ENCODE data around the gene KCNC1.

KCNC1 gene

GRCh38 chr11:17767914-17768313 is 33.3 kb downstream of the KCNC1 start:
- H3K4me2 ChIP-seq (ENCODE audit: low read depth, low read length, poor library complexity, severe bottlenecking), result no peak overlapping the region
- H3K79me2 ChIP-seq (ENCODE audit: insufficient read depth, low read length), result no peaks in the 10 kb centered on the region
- no peak overlapping the region for H2AFZ ChIP-seq (ENCODE audit: low read length)
- no peaks in the 10 kb centered on the region for H3K36me3 ChIP-seq (ENCODE audit: insufficient read depth, low read length)
- no peak for TF ChIP-seq CTCF (conservative IDR thresholded peaks at IDR 0.05; ENCODE audit: low read length)
- no peak for TF ChIP-seq EZH2phosphoT487 (IDR thresholded peaks at IDR 0.05; ENCODE audit: borderline replicate concordance)
- no peaks in the 10 kb centered on the region for H3K9me2 ChIP-seq (replicated peaks; ENCODE audit: low read depth, low read length)
- no peaks in the 10 kb centered on the region for H4K20me1 ChIP-seq (ENCODE audit: insufficient read depth, low read length, poor library complexity, severe bottlenecking)
- no peaks in the 10 kb centered on the region for H3F3A ChIP-seq (ENCODE audit: low read depth)
- H3K9ac ChIP-seq (ENCODE audit: low read depth, low read length, poor library complexity, severe bottlenecking), result no peak overlapping the region
- no peaks in the 10 kb centered on the region for H3K27me3 ChIP-seq (ENCODE audit: insufficient read depth, low read length, poor library complexity, severe bottlenecking)
- H3K9me3 ChIP-seq (ENCODE audit: insufficient read depth, low read depth, low read length), result no peaks in the 10 kb centered on the region
- H3K4me3 ChIP-seq (ENCODE audit: low read length, poor library complexity, severe bottlenecking), result no peak overlapping the region
- no peaks in the 10 kb centered on the region for H3K4me1 ChIP-seq (ENCODE audit: insufficient read depth, low read length, poor library complexity, severe bottlenecking)

GRCh38 chr11:17768547-17768946 is 34.0 kb downstream of the KCNC1 start:
- Histone ChIP-seq H3K4me1 (ENCODE audit: insufficient read depth, low read length, poor library complexity, severe bottlenecking) (no peaks in the 10 kb centered on the region), H3K4me2 (ENCODE audit: low read depth, low read length, poor library complexity, severe bottlenecking) (no peak overlapping the region)

GRCh38 chr11:17769218-17769617 is 34.6 kb downstream of the KCNC1 start:
- H3K4me2 ChIP-seq (ENCODE audit: low read depth, low read length, poor library complexity, severe bottlenecking), result no peak overlapping the region
- H3K27me3 ChIP-seq (ENCODE audit: insufficient read depth, low read length, poor library complexity, severe bottlenecking), result no peaks in the 10 kb centered on the region
- no peak overlapping the region for H3K4me3 ChIP-seq (ENCODE audit: low read length, poor library complexity, severe bottlenecking)
- H3K9me3 ChIP-seq (ENCODE audit: insufficient read depth, low read depth, low read length), result no peaks in the 10 kb centered on the region
- no peaks in the 10 kb centered on the region for H3F3A ChIP-seq (ENCODE audit: low read depth)
- no peak overlapping the region for H3K9ac ChIP-seq (ENCODE audit: low read depth, low read length, poor library complexity, severe bottlenecking)
- H3K79me2 ChIP-seq (ENCODE audit: insufficient read depth, low read length), result no peaks in the 10 kb centered on the region
- H3K36me3 ChIP-seq (ENCODE audit: insufficient read depth, low read length), result no peaks in the 10 kb centered on the region
- H3K9me2 ChIP-seq (replicated peaks; ENCODE audit: low read depth, low read length), result no peaks in the 10 kb centered on the region
- no peaks in the 10 kb centered on the region for H3K4me1 ChIP-seq (ENCODE audit: insufficient read depth, low read length, poor library complexity, severe bottlenecking)
- no peak overlapping the region for H2AFZ ChIP-seq (ENCODE audit: low read length)
- no peaks in the 10 kb centered on the region for H4K20me1 ChIP-seq (ENCODE audit: insufficient read depth, low read length, poor library complexity, severe bottlenecking)
- no peak for TF ChIP-seq CTCF (conservative IDR thresholded peaks at IDR 0.05; ENCODE audit: low read length)

More at GRCh38 chr11:17768547-17768946, 34.0 kb downstream of the KCNC1 start:
- H3K27me3 ChIP-seq (ENCODE audit: insufficient read depth, low read length, poor library complexity, severe bottlenecking), result no peaks in the 10 kb centered on the region
- no peaks in the 10 kb centered on the region for H3F3A ChIP-seq (ENCODE audit: low read depth)
- H3K9me3 ChIP-seq (ENCODE audit: insufficient read depth, low read depth, low read length), result no peaks in the 10 kb centered on the region
- no peaks in the 10 kb centered on the region for H4K20me1 ChIP-seq (ENCODE audit: insufficient read depth, low read length, poor library complexity, severe bottlenecking)
- no peaks in the 10 kb centered on the region for H3K36me3 ChIP-seq (ENCODE audit: insufficient read depth, low read length)
- no peaks in the 10 kb centered on the region for H3K9me2 ChIP-seq (replicated peaks; ENCODE audit: low read depth, low read length)
- no peak overlapping the region for H3K9ac ChIP-seq (ENCODE audit: low read depth, low read length, poor library complexity, severe bottlenecking)
- TF ChIP-seq CTCF (conservative IDR thresholded peaks at IDR 0.05; ENCODE audit: low read length), result no peak
- no peak for TF ChIP-seq EZH2phosphoT487 (IDR thresholded peaks at IDR 0.05; ENCODE audit: borderline replicate concordance)
- H3K4me3 ChIP-seq (ENCODE audit: low read length, poor library complexity, severe bottlenecking), result no peak overlapping the region
- no peak overlapping the region for H2AFZ ChIP-seq (ENCODE audit: low read length)
- no peaks in the 10 kb centered on the region for H3K79me2 ChIP-seq (ENCODE audit: insufficient read depth, low read length)

Data from Loucy (cell line).